Measurements from ENCODE around the gene TTC9C.
"Not testable (repeated sequence)": the region's sequence is repeated elsewhere in the genome, so short reads cannot be mapped to it uniquely, and the experiment has no call there.

Gene TTC9C

GRCh38 chr11:62728171-62728988 is at the start of gene TTC9C:
Gene TTC9C, plus strand, starts transcription at chr11:62728486. Its CDS starts 363 bp downstream, at chr11:62728849.
- DNase-seq (ENCODE audit: low read depth in 2 of 2): peak; percentile 77 to 79

GRCh38 chr11:62678770-62679696 is 49.3 kb upstream of the TTC9C start, which contains the start of gene UBXN1:
Gene UBXN1, minus strand, starts transcription at chr11:62679073. Its CDS starts 150 bp downstream, at chr11:62678923.
- peak; percentile 78 to 80 for DNase-seq (ENCODE audit: low read depth in 2 of 2)

GRCh38 chr11:62680825-62681240 is 47.5 kb upstream of the TTC9C start:
- no peak for DNase-seq (ENCODE audit: low read depth in 2 of 2)

- no peak for DNase-seq (ENCODE audit: low read depth in 2 of 2)
Measured at GRCh38 chr11:62682518-62682917, 45.8 kb upstream of the TTC9C start.

- no peak for DNase-seq (ENCODE audit: low read depth in 2 of 2)
Measured at GRCh38 chr11:62687508-62688396, 40.5 kb upstream of the TTC9C start.

GRCh38 chr11:62688491-62688890 is 39.8 kb upstream of the TTC9C start:
- no peak for DNase-seq (ENCODE audit: low read depth in 2 of 2)

GRCh38 chr11:62689421-62690183 is 38.7 kb upstream of the TTC9C start, which contains the start of gene LRRN4CL:
Gene LRRN4CL, minus strand, starts transcription at chr11:62689530. Its CDS starts 1,022 bp downstream, at chr11:62688508.
- DNase-seq (ENCODE audit: low read depth in 2 of 2): no peak

- DNase-seq (ENCODE audit: low read depth in 2 of 2): not testable (repeated sequence)
Measured at GRCh38 chr11:62693624-62694023, 34.7 kb upstream of the TTC9C start.

GRCh38 chr11:62694455-62695167 is 33.7 kb upstream of the TTC9C start:
- DNase-seq (ENCODE audit: low read depth in 2 of 2): peak; percentile 60

GRCh38 chr11:62702246-62702645 is 26.0 kb upstream of the TTC9C start:
- no peak for DNase-seq (ENCODE audit: low read depth in 2 of 2)

- DNase-seq (ENCODE audit: low read depth in 2 of 2): not testable (repeated sequence)
Measured at GRCh38 chr11:62703921-62704320, 24.4 kb upstream of the TTC9C start.

- no peak for DNase-seq (ENCODE audit: low read depth in 2 of 2)
Measured at GRCh38 chr11:62705413-62705812, 22.9 kb upstream of the TTC9C start.

GRCh38 chr11:62705880-62706849 is 22.1 kb upstream of the TTC9C start:
- DNase-seq (ENCODE audit: low read depth in 2 of 2): peak; percentile 88 to 94

GRCh38 chr11:62706850-62707247 is 21.4 kb upstream of the TTC9C start:
- no peak for DNase-seq (ENCODE audit: low read depth in 2 of 2)

GRCh38 chr11:62707277-62707861 is 20.9 kb upstream of the TTC9C start, which contains the start of the genes BSCL2 and GNG3:
Gene BSCL2, minus strand, starts transcription at chr11:62707424. Its CDS starts 229 bp downstream, at chr11:62707195.
Gene GNG3, plus strand, starts transcription at chr11:62707676. Its CDS starts 620 bp downstream, at chr11:62708296.
- no peak for DNase-seq (ENCODE audit: low read depth in 2 of 2)

- DNase-seq (ENCODE audit: low read depth in 2 of 2): no peak
Measured at GRCh38 chr11:62708392-62708791, 19.9 kb upstream of the TTC9C start.

- DNase-seq (ENCODE audit: low read depth in 2 of 2): no peak
Measured at GRCh38 chr11:62708793-62709192, 19.5 kb upstream of the TTC9C start.
